GM21576 (cell line): ENCODE results near the gene NFE2L2.
"Not testable (repeated sequence)": the region's sequence is repeated elsewhere in the genome, so short reads cannot be mapped to it uniquely, and the experiment has no call there.

ENCODE experiments used
- ATAC-seq: cut with Tn5 transposase; IDR thresholded peaks from one replicate; pipeline ENCODE4 v1.9.1; 2021; ENCODE audit warnings: mild to moderate bottlenecking, moderate library complexity; ENCODE audit not compliant: unreplicated experiment

Gene NFE2L2

DNA sequence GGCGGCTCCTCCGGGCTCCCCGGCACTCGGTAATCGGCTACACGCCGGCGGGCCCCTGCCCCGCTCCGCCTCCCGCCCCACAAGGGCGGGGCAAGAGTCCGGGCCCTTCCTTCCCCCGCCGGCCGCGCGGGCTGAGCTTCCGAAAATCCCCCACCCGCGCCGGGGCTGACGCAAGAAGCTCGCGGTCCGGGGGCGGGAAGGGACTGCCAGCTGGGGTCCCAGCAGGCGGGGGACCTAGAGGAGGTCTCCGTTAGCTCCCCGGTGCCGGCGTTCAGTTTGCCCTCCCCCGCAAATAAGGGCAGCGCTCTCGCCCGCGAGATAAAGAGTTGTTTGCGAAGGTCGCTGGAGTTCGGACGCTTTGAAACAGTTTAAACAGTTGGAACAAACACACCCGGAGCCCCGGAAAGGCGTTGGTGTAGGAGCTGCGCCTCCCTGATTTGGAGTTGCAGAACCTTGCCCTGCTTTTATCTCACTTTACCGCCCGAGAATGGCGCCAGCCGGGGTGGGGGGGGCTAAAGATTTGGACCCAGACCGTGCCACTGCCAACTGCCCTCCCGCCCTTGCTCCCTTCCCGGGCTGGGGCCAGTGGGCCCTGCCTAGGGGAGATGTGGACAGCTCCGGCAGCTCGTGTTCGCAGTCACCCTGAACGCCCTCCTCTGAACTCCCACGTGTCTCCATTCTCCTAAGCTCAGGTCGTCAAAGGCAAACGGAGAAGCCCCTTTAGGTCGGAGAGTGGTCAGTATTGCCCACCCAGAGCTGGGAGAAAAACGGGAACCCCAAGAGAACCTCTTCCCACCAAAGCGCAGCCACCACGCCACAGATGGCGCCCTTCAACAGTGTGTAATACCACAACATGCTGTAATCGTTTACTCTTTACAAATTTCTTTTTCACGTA, at the start of gene NFE2L2:
Gene NFE2L2, minus strand, starts transcription at position 35 of the 895 bp plus-strand sequence. CDS start 151 bp downstream, outside the sequence.
- peak; percentile 58 for ATAC-seq

DNA sequence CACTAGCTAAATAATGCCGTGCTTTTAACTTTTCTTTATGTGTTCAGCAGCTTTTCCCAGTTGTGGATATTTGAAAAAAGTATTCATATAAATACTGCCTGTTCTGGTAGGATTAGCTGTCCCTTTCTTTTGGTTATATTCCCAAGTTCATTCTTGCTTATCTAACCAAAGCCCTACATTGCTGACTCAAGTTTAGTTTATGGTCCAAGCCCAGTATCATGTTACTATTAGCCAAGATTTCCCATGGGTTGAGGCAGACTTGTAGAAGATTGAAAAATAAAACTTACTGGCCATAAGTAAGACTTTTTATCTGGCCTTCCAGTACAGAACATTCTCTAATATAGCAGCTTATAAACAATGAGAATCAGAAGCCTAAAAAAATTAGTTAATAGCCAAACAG, 49.7 kb upstream of the NFE2L2 start:
- ATAC-seq: no peak

DNA sequence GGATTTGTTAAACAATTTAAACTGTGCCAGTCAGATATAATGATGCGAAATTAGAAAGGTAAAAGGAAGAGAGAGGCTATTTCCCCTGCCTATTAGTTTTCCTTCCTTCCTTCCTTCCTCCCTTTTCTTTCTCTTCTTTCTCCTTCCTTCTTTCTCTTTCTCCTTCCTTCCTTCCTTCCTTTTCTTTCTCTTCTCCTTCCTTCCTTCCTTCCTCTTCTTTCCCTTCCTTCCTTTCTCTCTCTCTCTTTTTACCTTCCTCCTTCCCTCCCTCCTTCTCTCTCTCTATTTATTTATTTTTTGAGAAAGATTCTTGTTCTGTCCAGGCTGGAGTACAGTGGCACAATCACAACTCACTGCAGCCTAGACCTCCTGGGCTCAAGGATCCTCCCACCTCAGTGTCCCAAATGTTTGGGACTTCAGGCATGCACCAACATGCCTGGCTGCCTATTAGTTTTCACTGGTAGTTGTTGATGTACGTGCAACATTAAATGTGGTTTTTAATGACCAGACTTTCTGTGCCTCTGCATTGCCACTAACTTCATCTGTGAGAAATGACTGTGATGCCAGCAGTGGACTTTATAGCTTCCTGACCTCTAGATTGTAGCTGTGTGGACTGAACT, 48.7 kb upstream of the NFE2L2 start:
- no peak for ATAC-seq

DNA sequence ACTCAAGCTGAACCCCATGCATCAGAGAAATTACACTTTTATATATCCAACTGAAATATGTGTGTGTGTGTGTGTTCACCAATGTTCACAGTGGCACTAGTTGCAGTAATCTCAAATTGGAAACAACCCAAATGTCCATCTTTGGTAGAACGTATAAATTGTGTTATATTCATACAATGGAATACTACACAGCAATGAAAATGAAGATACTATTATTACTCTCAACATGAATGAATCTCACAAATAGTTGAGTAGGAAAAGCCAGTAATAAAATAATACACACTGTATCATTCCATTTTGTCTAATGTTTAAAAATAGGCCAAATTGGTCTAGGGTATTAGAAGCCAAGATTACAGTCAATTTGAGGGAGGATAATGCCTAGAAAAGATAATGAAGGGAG, 48.0 kb upstream of the NFE2L2 start:
- no peak for ATAC-seq

- not testable (repeated sequence) for ATAC-seq
These were observed 45.3 kb upstream of the NFE2L2 start for GRCh38 chr2:177309672-177310309.

- ATAC-seq: no peak
These were observed 42.0 kb upstream of the NFE2L2 start for GRCh38 chr2:177306550-177306949.

DNA sequence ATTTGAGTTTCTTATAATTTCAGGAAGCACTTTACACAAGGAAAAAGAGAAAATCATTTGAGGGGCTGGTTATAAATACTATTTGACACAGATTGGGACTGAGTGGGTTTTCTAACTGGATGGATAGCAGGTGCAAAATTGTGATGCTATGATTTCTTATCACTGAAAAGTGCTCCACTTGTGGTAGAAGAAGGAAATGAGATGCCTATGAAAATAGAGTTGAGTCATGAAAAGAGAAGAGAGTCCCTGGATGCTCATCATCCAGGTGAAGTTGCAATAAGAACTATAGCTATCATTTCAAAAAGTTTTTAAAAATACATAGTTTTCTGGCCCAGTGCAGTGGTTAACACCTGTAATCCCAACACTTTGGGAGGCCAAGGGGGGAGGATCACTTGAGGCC, 39.4 kb upstream of the NFE2L2 start:
- no peak for ATAC-seq

- ATAC-seq: no peak
These were observed 38.0 kb upstream of the NFE2L2 start for GRCh38 chr2:177302552-177302951.

- no peak for ATAC-seq
These were observed 33.7 kb upstream of the NFE2L2 start for GRCh38 chr2:177298191-177298590.

DNA sequence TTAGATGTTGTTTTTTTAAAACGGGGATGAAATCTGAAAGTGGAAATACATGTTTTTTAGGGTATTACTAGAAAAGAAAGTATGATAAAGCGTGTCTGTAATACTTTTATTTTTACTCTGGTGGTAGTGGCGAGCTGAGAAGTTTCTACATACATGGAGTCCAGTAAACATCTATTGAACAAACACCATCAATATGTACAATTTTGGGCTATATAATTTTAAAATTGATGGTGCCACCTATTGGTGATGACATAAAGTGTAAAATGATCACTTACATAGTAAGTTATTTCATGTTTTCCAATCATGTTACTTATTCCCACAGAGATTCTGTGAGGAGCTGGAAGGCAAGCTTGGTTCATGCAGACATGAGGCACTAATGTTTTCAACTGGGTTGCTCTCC, 31.5 kb upstream of the NFE2L2 start:
- ATAC-seq: peak; percentile 58

- no peak for ATAC-seq
These were observed 31.0 kb upstream of the NFE2L2 start for GRCh38 chr2:177295484-177295883.

DNA sequence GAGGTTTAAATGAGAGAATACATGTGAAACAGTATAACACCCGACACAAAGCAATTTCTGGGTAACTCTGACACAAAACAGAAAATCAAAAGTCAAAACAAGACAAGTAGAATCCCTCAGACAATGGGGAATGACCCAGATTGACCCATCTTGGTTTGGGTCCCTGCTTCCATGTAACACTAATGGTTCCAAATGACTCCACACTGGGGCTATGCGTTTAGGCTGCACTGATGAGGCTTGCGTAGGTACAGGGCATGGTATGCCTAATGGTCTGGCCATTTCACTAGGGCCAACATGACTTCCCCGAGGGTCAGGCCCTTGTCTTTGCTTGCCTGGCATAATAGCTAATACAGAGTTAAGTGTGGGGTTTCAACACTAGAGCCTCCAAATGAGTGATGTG, 27.2 kb upstream of the NFE2L2 start:
- ATAC-seq: no peak

DNA sequence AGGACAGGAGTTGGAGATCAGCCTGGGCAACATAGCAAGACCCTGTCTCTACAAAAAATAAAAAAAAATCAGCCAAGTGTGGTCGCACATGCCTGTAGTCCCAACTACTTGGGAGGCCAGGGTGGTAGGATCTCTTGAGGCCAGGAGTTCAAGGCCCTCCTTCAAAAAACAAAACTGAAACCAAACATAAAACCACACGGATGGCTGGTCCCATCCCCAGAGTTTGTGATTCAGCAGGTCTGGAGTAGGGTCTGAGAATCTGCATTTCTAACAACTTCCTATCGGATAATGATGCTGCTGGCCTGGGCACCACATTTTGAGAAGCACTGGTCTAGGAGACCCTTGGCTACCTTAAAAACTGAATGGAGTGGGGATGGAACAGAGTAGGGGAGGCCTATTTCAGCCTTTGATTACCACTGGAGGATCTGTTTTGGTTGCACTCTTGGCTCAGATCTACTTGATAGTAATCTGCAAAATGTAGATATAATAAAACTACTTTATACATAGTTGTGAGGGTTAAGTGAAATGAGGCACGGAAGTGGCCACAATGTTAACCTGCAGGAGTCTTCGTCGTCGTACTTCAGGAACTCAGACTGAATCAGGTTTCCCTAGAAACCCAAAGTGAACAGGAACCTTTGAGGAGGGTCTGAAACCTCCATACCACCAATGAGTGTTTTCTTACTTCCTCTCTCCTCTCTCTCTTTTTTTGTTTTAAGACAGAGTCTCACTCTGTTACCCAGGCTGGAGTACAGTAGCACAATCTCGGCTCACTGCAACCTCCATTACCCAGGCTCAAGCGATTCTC, 25.5 kb upstream of the NFE2L2 start:
- peak; percentile 86 for ATAC-seq

DNA sequence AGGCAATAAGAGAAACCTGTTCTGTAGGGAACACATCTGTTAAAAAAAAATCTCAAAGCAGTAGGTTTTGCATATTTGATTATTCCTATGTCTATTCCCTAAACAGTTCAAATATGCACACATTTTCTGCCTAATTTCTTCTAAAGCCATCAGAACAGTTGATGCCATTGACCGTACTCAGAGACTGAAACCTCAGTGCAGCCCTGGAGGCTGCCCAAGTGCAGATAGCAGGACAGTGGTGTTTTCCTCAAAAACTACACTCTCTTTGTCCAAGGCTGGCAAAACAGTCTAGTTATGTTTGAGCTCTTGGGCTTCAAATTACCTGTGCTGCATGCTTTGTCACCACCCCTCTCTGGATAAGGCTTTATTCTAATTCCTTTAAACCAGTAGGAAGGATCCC, 23.3 kb upstream of the NFE2L2 start:
- no peak for ATAC-seq

- no peak for ATAC-seq
These were observed 21.6 kb upstream of the NFE2L2 start for GRCh38 chr2:177285892-177286715.

DNA sequence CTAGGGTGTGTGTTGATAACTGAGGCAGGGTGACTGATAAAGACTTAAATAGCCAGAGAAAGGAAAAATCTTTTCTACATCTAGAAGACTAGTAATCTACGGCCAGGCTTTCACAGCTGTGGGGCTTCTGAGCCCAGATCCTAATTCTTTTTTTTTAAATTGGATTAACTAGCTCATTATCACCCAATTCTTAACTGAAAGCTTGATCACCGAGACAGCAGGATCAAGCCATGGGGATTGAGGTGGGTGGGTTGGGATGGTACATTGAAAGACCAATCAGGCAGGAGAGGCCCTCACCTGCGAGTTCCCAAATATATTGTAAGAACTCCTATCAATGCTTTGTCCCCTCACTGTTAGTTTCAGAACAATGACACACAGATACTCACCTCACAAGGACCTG, 20.0 kb upstream of the NFE2L2 start:
- no peak for ATAC-seq

DNA sequence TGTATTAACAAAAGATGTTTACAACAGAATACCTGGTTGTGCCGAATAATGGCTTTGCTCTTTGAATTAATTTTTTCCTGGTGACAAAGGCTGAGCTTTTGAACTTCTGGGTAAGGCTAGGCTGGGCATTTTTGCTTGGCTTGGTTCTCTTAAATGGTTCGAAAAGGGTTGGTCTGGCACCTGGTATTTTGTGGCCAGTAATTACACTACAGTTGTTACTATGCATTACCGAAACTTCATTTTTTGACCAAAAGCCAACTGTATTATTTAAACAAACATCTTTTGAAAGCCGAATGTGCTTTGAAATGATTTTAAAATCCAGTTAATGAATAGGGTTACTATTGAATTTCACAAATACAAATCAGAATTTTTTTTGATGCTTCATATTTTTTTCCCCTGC, 19.4 kb upstream of the NFE2L2 start:
- ATAC-seq: no peak

DNA sequence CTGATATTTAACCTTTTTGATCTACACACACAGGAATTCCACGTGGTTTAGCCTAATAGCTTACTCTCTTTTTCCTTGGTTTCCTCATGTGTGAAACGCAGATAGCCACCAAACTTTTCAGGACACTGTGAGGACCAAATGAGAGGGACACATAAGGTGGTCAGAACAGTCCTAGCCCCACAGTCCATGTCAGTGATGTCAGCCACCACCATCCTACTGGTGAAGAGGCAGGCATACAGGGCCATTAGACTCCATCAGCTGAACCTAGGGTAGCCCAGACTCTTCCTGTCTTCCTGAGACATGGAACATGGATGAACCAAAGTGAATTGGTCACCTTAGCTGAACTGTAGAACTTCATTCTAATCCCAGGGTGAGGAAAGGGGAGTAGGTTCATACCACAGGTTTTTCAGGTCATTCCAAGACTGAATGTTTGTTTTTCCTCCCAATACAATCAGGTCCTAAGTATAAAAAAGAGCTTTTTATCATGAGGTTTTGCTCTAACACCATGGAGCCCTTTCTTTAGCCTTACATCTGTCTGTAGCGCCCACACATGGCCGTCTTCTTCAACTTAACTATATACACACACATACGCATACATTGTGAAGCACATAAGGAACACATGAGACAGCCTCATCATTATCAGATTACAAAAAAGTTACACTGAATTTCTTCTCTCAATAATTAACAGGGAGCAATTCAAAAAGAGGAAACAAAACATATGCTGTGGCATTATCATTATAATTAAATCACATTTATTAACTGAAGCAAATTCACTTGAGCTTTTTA, 18.5 kb upstream of the NFE2L2 start:
- no peak for ATAC-seq

DNA sequence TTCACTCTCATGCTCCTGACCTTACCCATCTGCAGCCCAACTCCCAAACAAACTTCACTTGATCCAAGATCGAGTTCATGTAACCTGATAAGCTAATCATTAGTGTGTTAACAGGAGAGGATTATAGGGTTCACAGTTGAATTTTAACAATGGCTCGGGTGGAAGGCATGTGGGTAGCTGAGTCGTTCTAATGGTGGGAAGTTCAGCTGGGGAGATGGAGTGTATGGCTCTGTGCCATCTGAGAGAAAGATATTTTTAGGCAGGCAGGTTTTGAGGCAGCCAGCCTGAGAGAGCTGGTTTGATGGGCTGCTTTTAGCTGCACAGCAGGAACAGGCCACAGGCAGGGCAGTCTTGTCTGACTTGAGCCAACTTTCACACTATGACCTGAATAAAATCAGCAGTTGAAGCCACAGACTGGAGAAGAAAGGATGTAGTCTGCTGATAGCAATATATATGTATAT, 17.7 kb upstream of the NFE2L2 start:
- ATAC-seq: no peak
